ENCODE measurements around the gene CCL4L2.
"Not testable (repeated sequence)": the region's sequence is repeated elsewhere in the genome, so short reads cannot be mapped to it uniquely, and the experiment has no call there.

Gene CCL4L2

GRCh38 chr17:36210439-36211211 lies at the start of gene CCL4L2:
Gene CCL4L2 (plus strand): TSS chr17:36211063.
- Mint-ChIP-seq H3K27me3 (peaks cover 19% of the 10 kb centered on the region), H3K27ac (peak within 1 kb of the TSS; percentile 72), H3K4me3 (peak within 1 kb of the TSS; percentile 58), H3K4me1 (ENCODE audit: low read depth) (peaks cover 55% of the 10 kb centered on the region)
- H3K36me3 Mint-ChIP-seq (ENCODE audit: low read depth); H3K9me3 Mint-ChIP-seq: not testable (repeated sequence)

DNA sequence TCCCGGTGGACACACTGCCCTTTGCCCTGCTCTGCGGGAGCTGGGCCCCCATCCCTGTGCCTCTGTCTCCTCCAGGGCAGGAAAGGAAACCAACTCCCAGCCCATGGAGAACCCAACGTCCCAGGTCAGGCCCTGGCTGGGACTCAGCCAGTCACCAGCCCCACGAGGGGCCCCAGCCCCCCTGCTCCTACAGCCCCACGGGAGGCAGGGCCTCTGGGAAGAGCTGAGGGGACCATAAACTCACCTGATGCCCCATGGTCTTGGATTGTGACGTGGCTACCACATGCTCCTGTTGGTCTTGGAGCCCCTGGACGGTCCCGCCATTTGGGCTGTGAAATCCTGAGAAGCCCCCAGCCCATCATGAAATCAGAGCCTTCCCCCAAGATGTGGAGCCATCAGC lies 42.0 kb upstream of the CCL4L2 start:
- not testable (repeated sequence) for H3K4me3 Mint-ChIP-seq; H3K9me3 Mint-ChIP-seq; H3K4me1 Mint-ChIP-seq (ENCODE audit: low read depth); H3K36me3 Mint-ChIP-seq (ENCODE audit: low read depth); H3K27me3 Mint-ChIP-seq; H3K27ac Mint-ChIP-seq

DNA sequence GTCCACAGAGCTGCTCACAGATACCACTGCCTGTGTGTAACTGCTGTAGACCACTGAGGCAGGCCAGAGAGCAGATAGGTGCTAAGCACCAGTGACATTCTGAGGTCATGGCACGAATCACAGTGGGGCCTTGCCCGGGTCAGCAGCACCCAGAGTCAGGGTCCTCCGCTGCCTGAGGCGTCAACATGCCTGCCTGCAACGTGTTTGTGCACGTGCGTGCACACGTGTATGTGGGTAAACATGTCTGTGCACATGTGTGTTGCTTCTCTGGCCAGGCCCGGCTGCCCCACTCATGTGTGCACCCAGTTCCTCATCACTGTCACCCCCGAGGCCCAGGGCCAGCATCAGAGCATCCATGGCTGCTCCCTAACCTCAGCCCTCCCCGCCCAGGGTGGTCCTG lies 34.3 kb upstream of the CCL4L2 start, which contains the start of gene TBC1D3B:
Gene TBC1D3B (minus strand): TSS at position 101 of the 400 bp plus-strand sequence. CDS start 1,586 bp downstream, outside the sequence.
- not testable (repeated sequence) for H3K27me3 Mint-ChIP-seq; H3K36me3 Mint-ChIP-seq (ENCODE audit: low read depth); H3K4me1 Mint-ChIP-seq (ENCODE audit: low read depth); H3K4me3 Mint-ChIP-seq; H3K27ac Mint-ChIP-seq; H3K9me3 Mint-ChIP-seq

DNA sequence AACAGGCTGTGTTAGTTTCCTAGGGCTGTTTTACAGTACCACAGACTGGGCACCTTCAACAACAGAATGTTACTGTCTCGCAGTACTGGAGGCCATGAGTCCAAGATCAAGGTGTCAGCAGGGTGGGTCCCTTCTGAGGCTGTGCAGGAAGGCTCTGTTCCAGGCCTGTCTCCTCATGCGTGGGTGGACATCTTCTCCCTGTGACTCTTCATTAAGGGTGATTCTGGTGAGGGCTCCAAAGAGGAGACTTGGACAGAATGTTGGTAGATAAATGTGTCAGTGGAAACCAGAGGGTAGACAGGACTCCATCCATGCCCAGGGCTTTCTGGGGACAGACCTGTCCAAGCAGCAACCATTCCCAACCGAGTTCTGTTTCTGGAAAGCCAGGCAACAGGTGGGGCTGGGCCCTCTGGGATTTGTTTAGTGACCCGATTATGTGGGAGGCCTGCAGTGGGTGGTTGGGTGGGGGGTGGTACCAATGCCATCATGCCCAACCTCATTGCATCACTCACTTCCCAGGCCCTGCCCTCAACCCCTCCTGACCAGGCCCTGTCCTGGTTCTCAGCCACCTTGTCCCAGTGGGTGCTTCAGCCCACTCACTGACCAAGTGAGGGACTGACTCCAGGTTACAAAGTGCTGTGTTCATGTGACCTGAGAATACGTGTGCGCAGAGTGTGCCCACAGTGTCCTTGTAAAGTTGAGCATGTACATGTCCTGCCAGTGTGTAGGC lies 29.3 kb upstream of the CCL4L2 start:
- H3K4me3 Mint-ChIP-seq; H3K36me3 Mint-ChIP-seq (ENCODE audit: low read depth); H3K9me3 Mint-ChIP-seq; H3K27ac Mint-ChIP-seq; H3K4me1 Mint-ChIP-seq (ENCODE audit: low read depth): not testable (repeated sequence)
- H3K27me3 Mint-ChIP-seq: peaks cover 50% of the 10 kb centered on the region

DNA sequence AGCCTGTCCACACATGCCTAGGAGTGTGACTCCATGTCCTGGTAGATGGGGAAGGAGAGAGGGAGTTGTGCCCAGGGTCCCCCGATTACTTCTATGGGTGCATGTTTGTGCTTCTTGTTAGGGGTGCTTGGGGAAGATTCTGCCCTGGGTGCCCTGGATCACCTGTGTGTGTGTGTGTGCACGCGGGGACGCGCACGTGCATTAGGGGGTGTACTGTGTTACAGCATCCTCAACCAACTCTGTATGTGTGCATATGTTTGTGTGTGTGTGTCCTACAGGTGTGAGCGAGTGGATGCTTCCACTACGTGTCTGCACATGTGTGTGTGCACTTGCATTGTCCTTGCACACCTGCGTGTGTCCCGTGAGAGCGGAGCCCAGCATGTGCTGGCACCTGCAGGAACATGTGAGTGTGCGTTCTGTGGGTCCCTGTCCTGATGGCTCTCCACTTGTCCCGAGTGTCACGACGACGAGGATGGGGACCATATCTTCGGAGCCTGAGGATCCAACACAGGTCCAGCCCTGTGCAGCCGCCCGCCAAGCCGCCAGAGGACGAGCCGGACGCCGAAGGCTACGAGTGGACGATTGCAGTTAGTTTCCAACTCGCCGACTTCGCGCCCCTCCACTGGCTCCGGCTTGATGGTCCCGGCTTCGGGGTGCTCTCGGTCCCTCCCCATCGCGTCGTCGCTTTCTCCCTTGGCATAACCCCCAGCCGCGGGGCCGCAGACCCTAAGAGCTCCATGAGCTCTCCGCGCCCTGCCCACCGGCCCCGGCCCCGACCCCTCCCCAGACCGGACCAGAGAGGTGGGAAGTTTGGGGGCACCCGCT lies 28.5 kb upstream of the CCL4L2 start:
- H3K4me3 Mint-ChIP-seq: peak overlapping the region; percentile 55
- H3K27me3 Mint-ChIP-seq: peaks cover 56% of the 10 kb centered on the region
- H3K9me3 Mint-ChIP-seq: no peaks in the 10 kb centered on the region
- H3K4me1 Mint-ChIP-seq (ENCODE audit: low read depth): peaks cover 12% of the 10 kb centered on the region
- no peak overlapping the region for H3K27ac Mint-ChIP-seq
- no peaks in the 10 kb centered on the region for H3K36me3 Mint-ChIP-seq (ENCODE audit: low read depth)

DNA sequence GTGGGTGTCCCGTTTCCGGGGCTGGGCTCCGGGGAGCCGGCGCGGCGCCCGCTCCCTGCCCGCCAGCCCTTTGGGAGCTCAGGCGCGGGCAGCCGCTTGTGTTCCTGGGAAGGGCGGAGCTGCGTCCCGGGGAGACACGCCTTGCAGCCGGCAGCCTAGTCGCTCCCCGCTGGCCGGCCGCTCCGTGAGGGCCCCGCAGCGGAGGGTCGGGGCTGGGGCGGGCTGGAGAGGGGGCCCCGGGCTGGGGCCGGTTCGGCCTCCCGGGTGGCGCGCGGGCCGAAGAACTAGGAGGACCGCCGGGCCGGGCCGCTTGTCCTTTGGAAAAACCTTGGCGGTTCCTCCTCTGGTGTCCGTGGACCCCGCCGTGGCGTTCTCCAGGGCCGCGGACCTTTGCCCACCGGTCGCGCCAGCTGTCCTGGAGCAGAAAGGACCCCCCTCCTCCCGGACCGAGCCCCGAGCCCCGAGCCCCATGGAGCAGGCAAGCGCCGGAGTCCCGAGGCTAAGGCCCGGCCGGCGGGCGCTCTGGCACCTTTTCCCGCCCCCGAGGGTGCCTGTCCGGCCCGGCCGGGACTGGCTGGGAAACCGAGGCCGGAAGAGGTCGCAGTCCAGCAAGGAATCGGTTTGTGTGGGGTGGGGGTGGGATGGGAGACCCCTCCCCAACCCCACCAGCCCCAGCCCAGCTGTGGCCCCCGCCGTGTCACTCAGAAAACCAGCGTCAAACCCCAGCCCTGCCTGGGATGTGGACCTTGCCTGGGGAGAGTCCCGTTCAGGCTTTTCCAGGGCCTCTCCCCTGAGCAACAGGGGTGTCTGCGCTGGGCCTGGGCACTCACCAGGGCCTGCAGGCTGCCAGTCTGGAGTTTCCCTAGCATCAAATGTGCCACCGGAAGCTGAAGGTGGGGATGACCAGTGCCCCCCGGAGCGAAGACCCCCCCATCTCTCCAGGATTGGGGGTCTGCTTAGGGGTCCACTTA lies 27.6 kb upstream of the CCL4L2 start:
- Mint-ChIP-seq H3K36me3 (ENCODE audit: low read depth) (no peaks in the 10 kb centered on the region), H3K4me1 (ENCODE audit: low read depth) (peaks cover 21% of the 10 kb centered on the region), H3K4me3 (peak overlapping the region; percentile 55)

DNA sequence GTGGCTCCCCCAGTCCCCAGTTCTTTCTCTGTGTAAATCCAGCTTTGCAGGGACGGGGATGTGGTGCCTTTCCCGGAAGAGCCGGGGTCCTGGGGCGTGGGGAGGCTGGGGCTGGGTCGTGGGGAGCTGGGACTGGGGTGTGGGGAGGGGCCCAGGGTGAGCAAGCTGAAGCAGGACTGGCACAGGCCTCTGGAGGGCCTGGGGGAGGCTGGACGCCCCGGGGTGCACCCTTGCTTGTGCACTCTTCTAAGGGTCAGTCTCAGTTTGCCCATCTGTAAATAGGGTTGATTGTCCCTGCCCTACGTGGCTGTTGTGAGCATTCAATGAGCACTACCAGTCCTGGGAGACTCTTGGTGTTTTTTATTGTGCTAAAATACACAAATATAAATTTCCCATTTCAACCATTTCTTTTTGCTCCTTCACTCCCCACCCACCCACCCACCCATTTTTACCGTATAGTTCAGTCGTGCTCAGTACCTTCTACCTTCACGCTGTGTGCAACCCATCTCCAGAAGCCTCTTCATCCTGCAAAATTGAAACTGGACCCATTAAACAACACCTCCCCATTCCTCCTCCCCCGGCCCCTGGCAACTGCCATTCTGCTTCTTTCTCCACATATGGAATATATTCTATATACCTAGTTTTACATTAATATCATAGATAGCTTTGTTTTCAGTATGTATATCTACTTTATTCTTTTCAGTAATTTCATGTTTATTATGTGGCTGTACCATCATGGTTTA lies 26.7 kb upstream of the CCL4L2 start:
- Mint-ChIP-seq H3K27me3 (peaks cover 64% of the 10 kb centered on the region), H3K27ac (peak overlapping the region; percentile 39), H3K36me3 (ENCODE audit: low read depth) (no peaks in the 10 kb centered on the region), H3K9me3 (no peaks in the 10 kb centered on the region), H3K4me3 (peak overlapping the region; percentile 40), H3K4me1 (ENCODE audit: low read depth) (peaks cover 29% of the 10 kb centered on the region)

More for the DNA sequence above, 27.6 kb upstream of the CCL4L2 start:
- H3K27me3 Mint-ChIP-seq: peaks cover 64% of the 10 kb centered on the region
- H3K27ac Mint-ChIP-seq: peak overlapping the region; percentile 39
- H3K9me3 Mint-ChIP-seq: no peaks in the 10 kb centered on the region

- Mint-ChIP-seq H3K36me3 (ENCODE audit: low read depth) (no peaks in the 10 kb centered on the region), H3K4me1 (ENCODE audit: low read depth) (peaks cover 36% of the 10 kb centered on the region), H3K27ac (no peak overlapping the region), H3K27me3 (peaks cover 70% of the 10 kb centered on the region), H3K9me3 (no peaks in the 10 kb centered on the region), H3K4me3 (no peak overlapping the region)
Measured at GRCh38 chr17:36185416-36185815, 25.4 kb upstream of the CCL4L2 start.

DNA sequence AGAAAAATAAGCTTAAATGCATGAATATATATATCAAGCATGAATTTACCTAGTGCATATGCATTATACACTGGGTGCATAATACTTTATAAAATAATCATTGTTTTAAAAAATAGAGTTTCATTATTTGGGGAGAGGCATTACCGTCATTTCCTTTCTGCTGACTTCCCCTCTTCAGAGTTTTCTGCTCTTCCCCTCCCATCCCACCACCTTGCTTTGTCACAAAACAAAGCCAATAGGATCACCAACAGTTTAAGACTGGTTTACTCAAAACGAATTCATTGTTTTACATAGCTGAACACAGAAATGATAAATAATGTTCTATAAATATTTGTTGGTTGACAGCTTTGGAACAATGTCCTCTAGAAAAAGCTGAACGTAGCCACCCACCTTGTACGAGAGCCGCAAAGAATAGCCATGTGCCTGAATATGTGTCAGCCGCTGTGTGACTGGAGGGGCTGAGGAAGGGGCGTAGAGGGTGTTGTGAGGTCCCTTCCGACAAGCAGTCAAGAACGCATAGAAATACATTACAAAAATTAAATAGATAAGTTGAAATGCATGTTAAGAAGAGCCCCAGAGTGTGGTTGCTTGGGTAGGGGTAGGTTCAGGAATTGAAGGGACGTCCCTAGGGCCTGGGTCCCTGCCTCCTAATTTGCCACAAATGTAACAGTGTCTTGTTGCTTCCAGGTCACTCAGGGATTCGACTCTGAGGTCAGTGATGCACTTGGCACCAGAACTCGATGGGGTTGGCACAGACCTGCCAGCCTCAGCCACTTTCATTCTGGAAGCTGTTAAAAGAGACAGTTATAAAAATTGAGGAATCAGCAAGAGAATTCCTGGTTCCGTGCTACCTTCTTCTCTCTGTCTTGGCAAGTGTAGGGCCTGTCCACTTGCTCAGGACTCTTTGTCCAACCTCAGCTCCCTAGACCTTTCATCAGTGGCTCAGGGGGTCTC lies 23.8 kb upstream of the CCL4L2 start:
- peaks cover 48% of the 10 kb centered on the region for H3K4me1 Mint-ChIP-seq (ENCODE audit: low read depth)
- not testable (repeated sequence) for H3K4me3 Mint-ChIP-seq; H3K9me3 Mint-ChIP-seq; H3K36me3 Mint-ChIP-seq (ENCODE audit: low read depth)
- peaks cover 68% of the 10 kb centered on the region for H3K27me3 Mint-ChIP-seq
- peak overlapping the region; percentile 82 for H3K27ac Mint-ChIP-seq

GRCh38 chr17:36187943-36188665 lies 22.8 kb upstream of the CCL4L2 start:
- Mint-ChIP-seq H3K27ac (peak overlapping the region; percentile 82), H3K4me1 (ENCODE audit: low read depth) (peaks cover 53% of the 10 kb centered on the region), H3K27me3 (peaks cover 70% of the 10 kb centered on the region)
- not testable (repeated sequence) for H3K9me3 Mint-ChIP-seq; H3K36me3 Mint-ChIP-seq (ENCODE audit: low read depth); H3K4me3 Mint-ChIP-seq

DNA sequence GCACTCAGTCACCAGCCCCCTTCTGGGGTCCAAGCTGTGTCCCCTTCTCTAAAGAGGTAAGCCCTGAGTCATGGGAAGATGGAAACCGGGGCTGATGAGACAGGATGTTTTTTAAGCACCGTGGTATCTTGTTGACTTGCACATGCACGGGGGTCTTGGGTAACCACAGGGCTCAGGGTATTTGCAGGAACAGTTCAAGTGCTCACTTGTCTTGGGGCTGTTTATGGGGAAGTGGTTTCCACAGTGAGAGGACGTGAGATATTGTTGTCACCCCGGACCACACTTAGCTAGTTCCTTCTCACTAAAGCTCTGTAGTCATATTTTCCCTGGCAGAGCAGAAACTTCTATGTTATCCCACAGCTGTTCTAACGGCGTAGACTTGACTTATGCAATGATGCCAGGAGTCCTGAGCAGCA lies 22.0 kb upstream of the CCL4L2 start:
- H3K4me3 Mint-ChIP-seq: peak overlapping the region; percentile 6
- H3K9me3 Mint-ChIP-seq: no peaks in the 10 kb centered on the region
- peaks cover 75% of the 10 kb centered on the region for H3K27me3 Mint-ChIP-seq
- no peaks in the 10 kb centered on the region for H3K36me3 Mint-ChIP-seq (ENCODE audit: low read depth)
- H3K27ac Mint-ChIP-seq: peak overlapping the region; percentile 82
- H3K4me1 Mint-ChIP-seq (ENCODE audit: low read depth): peaks cover 57% of the 10 kb centered on the region

DNA sequence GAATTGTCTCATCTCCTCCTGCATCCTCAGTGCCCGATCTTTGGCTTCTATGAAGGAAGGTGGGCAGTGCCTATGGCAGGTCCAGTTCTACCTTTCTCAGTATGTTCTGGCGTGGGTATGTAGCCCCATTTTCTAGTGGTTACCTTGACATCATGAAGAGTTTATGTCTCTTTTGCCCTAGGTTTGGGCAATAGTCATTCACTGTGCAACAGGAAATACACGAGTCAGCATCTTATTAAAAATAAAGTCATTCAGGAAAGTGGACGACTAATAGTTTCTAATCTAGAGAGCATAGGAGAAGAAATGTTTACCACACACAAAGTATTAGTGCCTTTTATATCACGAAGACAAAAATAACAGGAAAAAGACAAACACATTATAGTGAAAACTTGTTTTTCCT lies 20.9 kb upstream of the CCL4L2 start:
- H3K27me3 Mint-ChIP-seq: peaks cover 70% of the 10 kb centered on the region
- not testable (repeated sequence) for H3K9me3 Mint-ChIP-seq; H3K36me3 Mint-ChIP-seq (ENCODE audit: low read depth); H3K27ac Mint-ChIP-seq; H3K4me3 Mint-ChIP-seq
- peaks cover 57% of the 10 kb centered on the region for H3K4me1 Mint-ChIP-seq (ENCODE audit: low read depth)

Data from stimulated activated naive CD8-positive, alpha-beta T cell treated with anti-CD3 and anti-CD28 coated beads, Interleukin-15, Interleukin-2, amounts not matched to agents 100 ng/mL and 50 ng/mL, for 24 hours (primary cell).